AG10803 (cell line): Measurements from ENCODE around the gene PSMD11.

Experiments
- DNase-seq: peaks from one replicate; pipeline ENCODE4 v3.0.0; 2010; ENCODE audit warnings: low read depth
- H3K4me3 ChIP-seq: 2 replicates; pipeline ENCODE4 v1.5.1; 2011; ENCODE audit warnings: mild to moderate bottlenecking, low read length, control low read depth
- CTCF ChIP-seq: conservative IDR thresholded peaks from 2 replicates; pipeline ENCODE4 v1.5.1; 2011; ENCODE audit warnings: mild to moderate bottlenecking, low read length, control low read depth, inconsistent platforms

PSMD11 gene

GRCh38 chr17:32486111-32486700 is 41.9 kb downstream of the PSMD11 start:
- TF ChIP-seq CTCF = no peak
- H3K4me3 ChIP-seq = peak overlapping the region; percentile 50
- DNase-seq = peak; percentile 58

GRCh38 chr17:32486701-32487472 is 42.6 kb downstream of the PSMD11 start, which contains the start of gene CDK5R1:
CDK5R1 (plus strand) TSS chr17:32486993; CDS start chr17:32487621, 628 bp downstream.
- DNase-seq = peak; percentile 58
- H3K4me3 ChIP-seq = peak within 1 kb of the TSS; percentile 62
- no peak for TF ChIP-seq CTCF

- H3K4me3 ChIP-seq = peak overlapping the region; percentile 62
- TF ChIP-seq CTCF = no peak; the same call in 1 of the 2 replicates
- DNase-seq = no peak
These were observed 43.3 kb downstream of the PSMD11 start for GRCh38 chr17:32487473-32488176.

- no peak for TF ChIP-seq CTCF
- peak overlapping the region; percentile 62; the same call in 1 of the 2 replicates for H3K4me3 ChIP-seq
- no peak for DNase-seq
These were observed 43.9 kb downstream of the PSMD11 start for GRCh38 chr17:32488177-32488542.

GRCh38 chr17:32488604-32489180 is 44.4 kb downstream of the PSMD11 start:
- DNase-seq = no peak
- no peak overlapping the region for H3K4me3 ChIP-seq
- TF ChIP-seq CTCF = no peak

- no peak for DNase-seq
- TF ChIP-seq CTCF = no peak
- no peak overlapping the region for H3K4me3 ChIP-seq
These were observed 45.2 kb downstream of the PSMD11 start for GRCh38 chr17:32489320-32490100.
